ENCODE data around the gene FAM9A.
"Not testable (repeated sequence)": the region's sequence is repeated elsewhere in the genome, so short reads cannot be mapped to it uniquely, and the experiment has no call there.

DNA sequence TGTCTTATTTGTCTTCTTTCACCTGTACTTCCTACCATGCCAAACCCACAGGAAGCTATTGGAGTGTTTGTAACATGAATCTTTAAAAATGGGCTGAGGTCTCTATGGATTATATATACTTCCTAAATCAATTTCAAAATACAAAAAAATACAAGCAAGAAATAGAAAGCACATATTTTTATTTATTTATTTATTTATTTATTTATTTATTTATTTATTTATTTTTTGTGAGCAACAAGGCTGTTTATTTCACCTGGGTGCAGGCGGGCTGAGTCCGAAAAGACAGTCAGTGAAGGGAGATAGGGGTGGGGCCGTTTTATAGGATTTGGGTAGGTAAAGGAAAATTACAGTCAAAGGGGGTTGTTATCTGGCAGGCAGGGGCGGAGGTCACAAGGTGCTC lies 19.3 kb downstream of the FAM9A start:
- not testable (repeated sequence) for TF ChIP-seq CTCF (IDR thresholded peaks at IDR 0.05; ENCODE audit: low read depth, low read length, poor library complexity, severe bottlenecking); EZH2phosphoT487 (IDR thresholded peaks at IDR 0.05; ENCODE audit: borderline replicate concordance, low read length)
